Limb (tissue), 2 donors: ENCODE data around the gene SLC2A6.
"Not testable (repeated sequence)": the region's sequence is repeated elsewhere in the genome, so short reads cannot be mapped to it uniquely, and the experiment has no call there.

Source experiments
- DNase-seq, 2 donors: peaks; one replicate each; pipeline ENCODE4 v3.0.0-alpha.2; 2016; ENCODE audit errors: extremely low spot score in 2 of 2

Gene SLC2A6

DNA sequence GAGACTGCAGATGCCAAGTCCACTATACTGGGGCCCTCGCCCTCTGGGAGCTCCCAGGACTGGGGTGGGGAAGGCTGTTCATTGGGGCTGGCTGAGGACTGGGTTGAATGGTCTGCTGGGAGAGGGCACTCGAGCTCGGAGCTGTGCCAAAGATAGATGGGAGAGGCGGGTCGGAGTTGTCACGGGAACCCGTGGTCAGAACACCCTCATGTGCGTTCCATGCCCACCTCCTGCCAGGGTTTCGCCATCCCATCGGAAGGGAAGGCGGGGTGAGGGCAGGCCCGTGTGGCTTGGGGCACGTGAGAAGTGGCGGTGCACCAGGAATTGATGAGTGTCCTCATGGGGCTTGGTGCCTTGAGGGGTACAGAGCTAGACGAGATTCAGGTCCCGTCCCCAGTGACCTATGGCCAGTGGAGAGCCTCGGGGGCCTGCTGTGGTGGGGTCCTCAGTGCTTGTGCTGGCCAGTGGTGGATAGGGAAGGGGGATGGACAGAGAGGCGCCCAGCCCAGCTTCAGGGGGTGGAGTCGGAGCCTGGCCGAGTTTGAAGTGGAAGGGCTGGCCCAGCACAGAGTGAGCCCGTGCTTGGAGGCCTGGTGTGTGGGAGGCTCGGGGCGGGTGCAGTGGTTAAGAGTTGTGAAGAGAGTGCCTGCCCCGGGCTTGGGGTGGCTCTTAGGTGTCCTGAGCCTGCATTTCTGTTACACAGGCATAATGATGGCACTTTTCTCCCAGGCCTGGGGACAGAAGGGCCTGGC, 14.9 kb downstream of the SLC2A6 start:
- DNase-seq, result no peak

DNA sequence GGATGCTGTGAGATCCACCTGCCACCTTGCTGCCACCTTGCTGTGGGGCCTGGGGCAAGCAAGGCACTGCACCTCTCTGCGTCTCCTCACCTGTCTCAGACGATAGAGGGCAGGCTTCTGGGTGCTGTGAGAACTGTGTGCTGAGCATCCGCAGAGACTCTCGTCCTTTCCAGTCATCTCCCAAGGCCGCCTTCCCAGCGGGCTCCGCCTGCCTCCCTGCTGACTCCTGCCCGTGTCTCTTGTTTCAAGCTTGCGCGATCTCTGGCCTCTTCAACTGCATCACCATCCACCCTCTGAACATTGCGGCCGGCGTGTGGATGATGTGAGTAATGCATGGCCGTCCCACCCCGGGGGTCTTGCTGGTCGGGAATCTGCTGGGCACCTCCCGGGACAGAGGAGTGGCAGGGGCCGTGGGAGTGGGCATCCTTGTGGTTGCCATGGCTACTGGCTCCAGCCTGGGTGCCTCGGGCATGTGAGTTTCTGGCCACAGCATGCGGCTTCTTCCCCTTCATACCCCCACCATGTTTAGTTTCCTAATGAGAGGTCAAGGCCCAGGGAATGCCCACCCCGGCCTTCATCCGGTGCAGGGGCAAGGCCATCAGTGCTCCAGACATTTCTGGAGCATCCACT, 15.6 kb downstream of the SLC2A6 start:
- DNase-seq, result no peak

DNA sequence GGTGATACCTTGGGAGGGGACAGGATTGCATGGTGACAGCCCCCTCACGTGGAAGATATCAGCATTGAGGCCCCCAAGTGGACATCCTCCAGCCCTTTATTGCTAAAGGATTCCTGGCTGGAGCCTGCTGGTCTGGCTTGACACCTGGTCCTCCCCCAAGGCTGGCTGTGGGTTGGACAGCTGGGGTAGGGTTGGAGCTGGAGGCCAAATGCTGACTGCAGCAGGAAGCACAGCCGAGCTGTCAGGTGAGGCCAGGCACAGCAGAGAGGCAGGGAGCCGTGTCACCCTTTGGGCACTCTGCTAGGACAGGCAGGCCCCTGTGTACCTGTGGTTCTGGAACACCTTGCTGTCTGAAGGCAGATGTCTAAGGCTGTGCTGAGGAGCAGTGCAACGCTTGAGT, 16.9 kb downstream of the SLC2A6 start:
- no peak for DNase-seq

DNA sequence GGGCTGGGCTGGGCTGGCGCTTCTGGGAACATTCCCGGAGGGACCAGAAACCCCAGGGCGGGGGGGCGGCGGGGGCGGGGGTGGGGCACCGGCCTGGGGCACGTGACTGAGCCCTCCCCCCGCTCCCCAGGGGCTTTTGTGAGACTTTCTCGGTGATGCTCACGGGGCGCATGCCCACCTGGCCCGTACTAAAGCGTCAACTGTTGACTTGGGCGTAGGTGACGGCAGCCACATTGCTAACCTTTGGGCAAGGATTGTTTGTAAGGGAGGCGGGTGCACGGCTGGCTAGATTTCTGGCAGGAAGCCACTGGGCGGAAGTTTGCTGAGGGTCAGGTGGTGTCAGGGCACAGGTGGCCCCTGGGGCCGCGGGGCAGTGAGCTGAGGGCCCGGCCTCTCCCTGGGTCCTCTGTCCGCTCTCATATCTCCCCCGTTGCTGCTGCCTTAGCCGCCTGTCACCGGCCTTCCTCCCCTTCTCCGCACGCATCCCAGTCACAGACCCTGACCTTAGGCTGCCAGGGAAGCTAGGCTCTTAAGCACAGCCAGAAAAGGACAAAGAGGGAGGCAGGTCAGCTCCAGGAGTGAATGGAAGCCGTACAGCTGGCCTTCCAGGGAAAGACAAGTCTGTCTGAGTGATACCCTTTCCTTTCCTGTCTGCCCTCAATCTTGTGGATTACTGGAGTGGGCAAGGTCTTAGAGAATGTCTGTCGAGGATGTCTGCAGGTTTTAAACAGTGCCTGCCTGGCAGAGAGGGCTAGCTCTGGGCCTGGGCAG, 18.3 kb downstream of the SLC2A6 start:
- no peak for DNase-seq

DNA sequence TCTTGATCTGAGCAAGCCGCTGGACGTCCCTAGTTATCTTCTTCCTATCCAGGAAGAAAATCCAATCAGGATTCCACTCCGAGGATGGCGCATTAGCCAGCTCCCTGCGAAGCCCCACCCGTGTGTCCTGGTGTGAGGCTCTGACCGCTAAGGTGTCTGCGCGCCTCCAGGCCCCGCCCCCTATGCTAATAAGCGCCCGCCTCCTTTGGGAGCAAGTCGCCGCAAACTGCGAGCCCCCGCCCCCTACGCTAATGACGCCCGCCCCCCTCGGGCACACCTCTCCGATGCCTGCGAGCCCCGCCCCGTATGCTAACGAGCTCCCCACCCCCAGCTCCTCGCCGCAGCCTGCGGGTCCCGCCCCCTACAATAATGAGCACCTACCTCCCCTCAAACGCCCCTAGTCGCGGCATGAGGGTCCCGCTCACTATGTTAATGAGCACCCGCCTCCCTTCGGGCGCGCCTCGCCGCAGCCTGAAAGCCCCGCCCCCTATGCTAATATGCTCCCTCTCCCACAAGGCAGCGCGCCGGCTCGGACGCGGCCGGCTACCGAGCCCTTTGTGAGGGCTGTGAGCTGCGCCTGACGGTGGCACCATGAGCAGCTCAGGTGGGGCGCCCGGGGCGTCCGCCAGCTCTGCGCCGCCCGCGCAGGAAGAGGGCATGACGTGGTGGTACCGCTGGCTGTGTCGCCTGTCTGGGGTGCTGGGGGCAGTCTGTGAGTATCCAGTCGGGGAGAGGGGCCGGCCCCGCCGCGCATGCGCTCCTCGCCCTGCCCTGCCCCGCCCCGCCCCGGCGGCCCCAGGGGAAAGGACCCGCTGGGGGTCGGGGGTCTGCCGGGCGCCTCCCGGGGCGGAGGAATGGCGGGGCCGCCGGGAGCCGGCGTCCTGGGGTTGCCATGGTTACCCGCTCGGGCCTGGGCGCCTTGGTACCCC, 19.2 kb downstream of the SLC2A6 start, which contains the start of gene CACFD1:
TSS of gene CACFD1 (plus strand) at position 503 of the 929 bp plus-strand sequence. CDS start at position 592, 89 bp downstream.
- peak; percentile 95 to 96 for DNase-seq

DNA sequence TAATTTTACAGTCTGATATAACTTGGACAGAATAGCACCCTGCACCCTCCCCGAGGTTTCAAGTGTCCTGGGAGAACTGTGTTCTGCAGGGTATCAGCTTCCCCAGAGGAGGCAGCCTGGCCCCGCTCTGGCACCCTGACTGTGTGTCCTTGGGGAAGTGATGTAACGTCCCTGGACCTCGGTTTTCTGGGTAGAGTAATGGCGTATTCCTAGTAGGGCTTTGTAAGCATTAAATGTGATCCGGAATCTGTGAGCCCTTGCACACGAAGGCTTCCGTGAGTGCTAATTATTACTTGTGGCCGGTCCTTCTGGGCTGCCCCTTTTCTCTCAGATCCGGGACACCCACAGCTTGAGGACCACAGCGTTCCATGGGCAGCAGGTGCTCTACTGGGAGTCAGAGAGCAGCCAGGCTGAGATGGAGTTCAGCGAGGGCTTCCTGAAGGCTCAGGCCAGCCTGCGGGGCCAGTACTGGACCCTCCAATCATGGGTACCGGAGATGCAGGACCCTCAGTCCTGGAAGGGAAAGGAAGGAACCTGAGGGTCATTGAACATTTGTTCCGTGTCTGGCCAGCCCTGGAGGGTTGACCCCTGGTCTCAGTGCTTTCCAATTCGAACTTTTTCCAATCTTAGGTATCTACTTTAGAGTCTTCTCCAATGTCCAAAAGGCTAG, 20.1 kb downstream of the SLC2A6 start:
- DNase-seq, result no peak

DNA sequence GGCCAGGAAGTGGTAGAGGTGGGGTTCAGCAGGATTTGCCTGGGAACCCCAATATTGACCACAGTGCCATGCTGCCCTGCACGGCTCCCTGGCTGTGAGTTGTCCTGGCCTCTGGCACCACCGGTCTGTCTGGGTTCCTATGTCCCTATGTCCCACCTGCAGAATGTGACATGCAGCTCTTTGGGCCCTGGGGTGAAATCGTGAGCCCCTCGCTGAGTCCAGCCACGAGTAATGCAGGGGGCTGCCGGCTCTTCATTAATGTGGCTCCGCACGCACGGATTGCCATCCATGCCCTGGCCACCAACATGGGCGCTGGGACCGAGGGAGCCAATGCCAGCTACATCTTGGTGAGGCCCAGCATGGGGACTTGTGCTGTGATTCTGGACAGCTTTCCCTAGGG, 21.2 kb downstream of the SLC2A6 start:
- no peak for DNase-seq

DNA sequence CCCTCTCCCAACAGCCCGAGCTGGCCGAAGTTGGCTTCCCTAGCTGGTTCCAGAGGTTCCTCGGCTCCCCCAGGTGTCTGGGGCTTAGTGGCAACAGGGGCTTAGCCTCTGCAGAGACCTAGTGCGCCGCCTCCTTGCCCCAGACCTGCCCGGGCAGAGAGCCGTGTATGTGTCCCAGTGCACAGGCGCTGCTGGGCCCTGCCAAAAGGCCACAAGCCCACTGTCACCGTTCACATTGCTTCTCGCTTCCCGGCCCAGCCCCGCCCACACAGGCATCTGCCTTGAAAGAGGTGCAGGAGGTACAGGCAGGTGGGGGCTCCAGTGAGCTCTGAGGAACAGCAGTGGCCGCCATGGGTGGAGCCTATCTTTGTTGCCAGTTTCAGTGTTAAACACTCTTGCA, 21.7 kb downstream of the SLC2A6 start:
- no peak for DNase-seq

DNA sequence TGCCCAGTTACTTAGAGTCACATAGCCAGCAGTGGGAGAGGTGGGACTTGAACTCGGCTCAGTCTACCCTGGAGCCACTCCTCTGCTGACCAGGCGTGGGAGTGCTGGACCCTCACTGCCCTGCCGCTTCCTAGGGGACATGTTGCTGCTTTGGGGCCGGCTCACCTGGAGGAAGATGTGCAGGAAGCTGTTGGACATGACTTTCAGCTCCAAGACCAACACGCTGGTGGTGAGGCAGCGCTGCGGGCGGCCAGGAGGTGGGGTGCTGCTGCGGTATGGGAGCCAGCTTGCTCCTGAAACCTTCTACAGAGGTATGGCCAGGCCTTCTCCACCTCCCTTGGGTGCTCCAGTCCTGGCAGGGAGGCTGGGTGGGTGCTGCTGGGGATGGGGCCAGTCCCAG, 22.5 kb downstream of the SLC2A6 start:
- no peak for DNase-seq

DNA sequence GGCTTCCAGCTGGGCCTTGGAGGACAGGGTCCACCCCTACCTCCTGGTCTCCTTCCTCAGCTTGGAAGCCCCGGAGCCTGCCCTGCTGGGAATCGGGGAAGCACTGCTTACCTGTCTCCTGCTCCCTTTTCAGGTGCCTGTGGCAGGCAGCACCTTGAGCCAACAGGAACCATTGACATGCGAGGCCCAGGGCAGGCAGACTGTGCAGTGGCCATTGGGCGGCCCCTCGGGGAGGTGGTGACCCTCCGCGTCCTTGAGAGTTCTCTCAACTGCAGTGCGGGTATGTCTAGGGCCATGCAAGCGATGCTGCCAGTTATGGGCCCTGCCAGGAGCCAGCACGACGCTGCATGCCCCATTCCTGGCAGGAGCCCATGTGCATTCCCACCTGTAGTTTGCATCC, 23.0 kb downstream of the SLC2A6 start:
- no peak for DNase-seq

DNA sequence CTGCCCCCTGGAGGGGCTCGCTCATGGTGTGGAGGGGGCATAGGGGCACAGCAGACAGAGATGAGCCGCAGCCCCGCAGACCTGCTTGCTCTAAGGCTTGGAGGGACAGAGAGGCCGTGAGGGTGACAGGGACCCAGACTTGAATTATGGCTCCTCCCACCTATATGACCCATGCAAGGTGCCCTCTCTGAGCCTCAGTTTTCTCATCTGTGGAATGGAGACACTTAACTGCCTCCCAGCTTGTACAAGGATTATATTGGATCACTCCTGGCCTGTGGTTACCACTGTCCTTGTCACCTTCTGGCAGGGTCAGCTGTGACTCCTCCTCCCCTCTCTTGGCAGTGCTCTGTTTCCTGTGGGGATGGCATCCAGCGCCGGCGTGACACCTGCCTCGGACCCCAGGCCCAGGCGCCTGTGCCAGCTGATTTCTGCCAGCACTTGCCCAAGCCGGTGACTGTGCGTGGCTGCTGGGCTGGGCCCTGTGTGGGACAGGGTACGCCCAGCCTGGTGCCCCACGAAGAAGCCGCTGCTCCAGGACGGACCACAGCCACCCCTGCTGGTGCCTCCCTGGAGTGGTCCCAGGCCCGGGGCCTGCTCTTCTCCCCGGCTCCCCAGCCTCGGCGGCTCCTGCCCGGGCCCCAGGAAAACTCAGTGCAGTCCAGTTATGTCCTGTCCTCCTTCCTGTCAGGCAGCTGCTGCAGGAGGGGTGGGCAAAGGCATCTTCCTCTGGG, 23.8 kb downstream of the SLC2A6 start:
- DNase-seq, result no peak

DNA sequence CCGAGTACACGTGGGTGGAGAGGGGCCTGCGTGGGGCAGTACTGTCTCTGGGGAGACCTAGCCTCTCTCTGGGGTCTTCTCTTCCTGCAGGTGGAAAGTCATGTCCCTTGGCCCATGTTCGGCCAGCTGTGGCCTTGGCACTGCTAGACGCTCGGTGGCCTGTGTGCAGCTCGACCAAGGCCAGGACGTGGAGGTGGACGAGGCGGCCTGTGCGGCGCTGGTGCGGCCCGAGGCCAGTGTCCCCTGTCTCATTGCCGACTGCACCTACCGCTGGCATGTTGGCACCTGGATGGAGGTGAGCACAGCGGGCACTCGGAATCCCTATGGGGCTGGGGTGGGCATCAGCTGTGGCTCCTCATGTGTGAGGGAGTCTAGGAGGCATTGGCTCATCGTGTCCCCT, 24.6 kb downstream of the SLC2A6 start:
- no peak for DNase-seq

DNA sequence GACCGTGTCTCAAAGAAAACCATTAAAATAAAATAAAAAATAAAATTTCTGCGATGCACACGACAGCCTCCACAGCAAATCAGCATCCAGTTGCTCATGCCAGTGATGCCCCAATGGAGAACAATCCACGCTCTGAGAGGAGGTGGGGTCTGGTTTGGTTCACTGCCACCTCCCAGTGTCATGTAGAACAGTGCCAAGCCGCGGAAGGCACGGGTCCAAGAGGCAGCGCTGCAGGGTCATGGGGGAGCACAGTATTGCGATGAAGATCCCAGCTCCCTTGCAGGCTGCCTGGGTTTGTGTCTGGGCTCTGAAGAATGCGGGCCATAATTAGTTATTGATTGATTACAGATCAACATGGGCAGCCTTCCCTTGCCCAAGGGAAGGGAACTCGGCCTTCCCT, 25.2 kb downstream of the SLC2A6 start:
- DNase-seq, result no peak

DNA sequence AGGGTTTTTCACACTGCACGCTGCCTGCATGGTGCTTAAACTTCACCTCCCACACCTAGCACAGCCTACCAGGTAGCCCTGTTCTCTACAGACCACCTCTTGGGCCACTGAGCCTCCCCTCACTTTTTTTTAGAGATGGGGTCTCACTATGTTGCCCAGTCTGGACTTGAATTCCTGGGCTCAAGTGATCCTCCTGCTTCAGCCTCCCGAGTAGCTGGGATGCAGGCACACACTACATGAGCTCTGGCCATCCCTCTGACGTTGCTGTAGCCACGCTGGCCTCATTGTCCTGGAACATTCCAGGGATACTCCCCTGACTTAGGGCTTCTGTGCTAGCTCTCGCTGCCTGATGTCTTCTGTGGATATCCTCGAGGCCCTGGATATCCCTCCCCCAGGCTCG, 26.3 kb downstream of the SLC2A6 start:
- DNase-seq, result no peak

DNA sequence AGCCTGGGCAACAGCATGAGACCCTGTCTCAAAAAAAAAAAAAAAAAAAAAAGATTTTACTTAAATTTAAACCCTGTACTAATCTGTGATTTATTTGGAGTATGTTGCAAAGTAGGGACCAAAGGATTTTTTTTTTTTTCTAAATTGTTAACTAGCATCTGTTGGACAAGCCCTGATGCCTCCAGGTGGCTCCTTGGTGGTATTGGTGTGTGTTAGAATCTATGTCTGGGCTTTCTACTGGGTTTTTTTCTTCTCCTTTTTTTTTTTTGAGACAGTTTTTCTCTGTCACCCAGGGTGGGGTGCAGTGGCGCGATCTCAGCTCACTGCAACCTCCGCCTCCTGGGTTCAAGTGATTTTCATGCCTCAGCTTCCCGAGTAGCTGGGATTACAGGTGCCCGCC, 27.0 kb downstream of the SLC2A6 start:
- DNase-seq, result not testable (repeated sequence)

DNA sequence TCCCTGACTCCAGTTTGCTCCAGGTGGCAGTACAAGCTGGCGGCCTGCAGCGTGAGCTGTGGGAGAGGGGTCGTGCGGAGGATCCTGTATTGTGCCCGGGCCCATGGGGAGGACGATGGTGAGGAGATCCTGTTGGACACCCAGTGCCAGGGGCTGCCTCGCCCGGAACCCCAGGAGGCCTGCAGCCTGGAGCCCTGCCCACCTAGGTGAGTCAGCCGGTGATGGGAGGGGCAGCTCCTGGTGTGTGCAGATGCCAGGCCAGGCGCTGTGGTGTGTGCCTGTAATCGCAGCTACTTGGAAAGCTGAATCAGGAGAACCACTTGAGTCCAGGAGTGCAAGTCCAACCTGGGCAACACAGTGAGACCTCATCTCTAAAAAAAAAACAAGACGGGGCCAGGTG, 29.1 kb downstream of the SLC2A6 start:
- no peak for DNase-seq

DNA sequence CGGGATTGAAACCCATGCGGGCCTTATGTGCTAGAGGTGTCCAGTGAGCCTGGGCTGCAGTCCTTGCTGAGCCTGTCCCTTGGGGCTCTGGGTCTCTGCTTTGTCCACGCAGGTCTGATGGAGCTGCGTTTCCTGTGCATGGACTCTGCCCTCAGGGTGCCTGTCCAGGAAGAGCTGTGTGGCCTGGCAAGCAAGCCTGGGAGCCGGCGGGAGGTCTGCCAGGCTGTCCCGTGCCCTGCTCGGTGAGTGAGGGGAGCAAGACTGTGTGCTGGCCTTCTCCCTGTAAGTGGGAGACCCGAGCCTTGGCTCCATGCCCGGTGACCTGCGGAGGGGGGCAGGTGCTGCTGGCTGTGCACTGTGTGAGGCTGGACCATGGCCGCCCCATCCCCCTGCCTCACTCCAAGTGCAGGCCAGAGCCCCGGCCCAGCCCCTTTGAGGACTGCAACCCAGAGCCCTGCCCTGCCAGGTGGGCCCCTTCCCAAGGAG, 30.4 kb downstream of the SLC2A6 start:
- no peak for DNase-seq

DNA sequence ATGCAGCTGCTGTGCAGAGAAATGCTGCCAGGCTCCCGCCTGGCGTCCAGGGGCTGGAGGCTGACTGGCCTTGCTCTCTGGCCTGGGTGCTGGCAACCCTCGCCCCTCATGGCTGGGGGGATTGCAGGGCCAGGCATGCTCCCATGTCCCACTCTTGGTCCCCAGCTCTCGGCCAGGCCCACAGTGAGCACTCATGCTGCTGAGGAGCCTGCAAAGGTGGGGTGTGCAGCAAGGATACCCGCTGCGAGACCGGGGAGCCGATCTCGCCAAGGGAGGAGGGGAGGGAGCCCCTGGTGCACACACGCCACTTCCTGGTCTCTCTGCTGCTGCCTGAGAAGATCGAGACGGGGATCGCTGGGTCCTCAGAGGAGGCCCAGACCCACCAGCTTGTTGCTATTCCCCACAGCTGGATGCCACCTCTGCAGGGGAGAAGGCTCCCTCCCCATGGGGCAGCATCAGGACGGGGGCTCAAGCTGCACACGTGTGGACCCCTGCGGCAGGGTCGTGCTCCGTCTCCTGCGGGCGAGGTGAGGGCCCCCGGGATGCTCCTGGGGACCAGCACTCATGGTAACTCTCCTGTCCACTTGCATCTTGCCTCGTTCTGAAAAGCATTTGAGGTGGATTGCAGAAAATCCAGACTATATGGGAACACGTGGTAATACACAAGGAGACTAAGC, 33.5 kb downstream of the SLC2A6 start:
- DNase-seq, result no peak

DNA sequence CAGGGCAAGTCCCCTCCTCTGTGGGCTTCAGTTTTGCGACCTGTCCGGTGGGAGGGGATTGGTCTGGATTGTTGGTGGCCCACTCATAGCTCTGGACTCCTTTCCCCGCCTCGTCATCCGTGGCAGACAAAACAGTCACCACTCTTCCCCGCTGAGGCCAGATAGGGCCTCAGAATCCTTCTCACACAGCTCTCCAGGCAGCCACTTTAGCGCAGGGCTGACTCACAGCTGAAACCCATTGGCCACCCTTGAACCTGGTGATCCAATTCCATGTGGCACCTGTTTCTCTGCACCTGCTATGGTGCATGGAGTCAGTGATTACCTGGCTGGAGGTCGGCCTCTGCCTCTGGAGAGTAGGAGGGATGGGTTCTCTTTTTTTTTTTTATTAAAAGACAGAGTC, 34.9 kb downstream of the SLC2A6 start:
- DNase-seq, result no peak
